GM19467 (cell line): ENCODE measurements around the gene ANGPTL2.

Experiments used
- ATAC-seq: cut with Tn5 transposase; IDR thresholded peaks from one replicate; pipeline ENCODE4 v1.9.1; 2021; ENCODE audit warnings: mild to moderate bottlenecking, moderate library complexity; ENCODE audit not compliant: unreplicated experiment

ANGPTL2 gene

DNA sequence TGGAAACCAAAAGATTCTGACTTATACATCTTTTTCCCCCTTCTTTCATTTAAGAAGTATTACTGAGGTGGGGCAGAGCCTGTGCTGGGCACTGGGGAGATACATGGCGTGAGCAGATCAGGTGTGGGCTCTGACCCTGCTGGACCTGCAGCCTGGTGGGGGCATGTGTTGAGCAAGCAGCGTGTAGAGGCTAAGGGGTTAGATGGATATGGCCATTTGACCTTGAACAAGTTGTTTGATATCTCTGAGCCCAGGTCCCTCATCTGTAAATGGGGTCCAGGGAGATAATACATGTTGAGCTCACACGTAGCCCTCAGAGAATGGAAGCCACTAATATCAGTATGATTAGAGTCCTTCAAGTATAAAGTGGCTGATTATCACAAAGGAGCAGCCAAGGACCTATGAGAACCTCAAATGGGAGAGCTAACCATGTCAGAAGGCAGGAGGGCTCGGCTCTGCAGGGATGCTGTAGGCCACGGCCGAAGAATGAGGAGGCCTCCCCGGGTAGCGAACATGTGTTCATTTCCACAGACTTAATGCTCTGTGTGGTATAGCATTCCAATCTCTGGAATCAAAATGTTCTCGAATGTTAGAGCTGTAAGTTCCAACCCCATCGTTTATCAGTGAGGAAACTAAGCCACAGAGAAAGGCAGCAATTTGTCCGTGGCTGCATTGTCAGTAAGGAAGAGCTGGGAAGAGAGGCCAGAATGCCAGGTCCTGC is 15.4 kb upstream of the ANGPTL2 start:
- no peak for ATAC-seq

DNA sequence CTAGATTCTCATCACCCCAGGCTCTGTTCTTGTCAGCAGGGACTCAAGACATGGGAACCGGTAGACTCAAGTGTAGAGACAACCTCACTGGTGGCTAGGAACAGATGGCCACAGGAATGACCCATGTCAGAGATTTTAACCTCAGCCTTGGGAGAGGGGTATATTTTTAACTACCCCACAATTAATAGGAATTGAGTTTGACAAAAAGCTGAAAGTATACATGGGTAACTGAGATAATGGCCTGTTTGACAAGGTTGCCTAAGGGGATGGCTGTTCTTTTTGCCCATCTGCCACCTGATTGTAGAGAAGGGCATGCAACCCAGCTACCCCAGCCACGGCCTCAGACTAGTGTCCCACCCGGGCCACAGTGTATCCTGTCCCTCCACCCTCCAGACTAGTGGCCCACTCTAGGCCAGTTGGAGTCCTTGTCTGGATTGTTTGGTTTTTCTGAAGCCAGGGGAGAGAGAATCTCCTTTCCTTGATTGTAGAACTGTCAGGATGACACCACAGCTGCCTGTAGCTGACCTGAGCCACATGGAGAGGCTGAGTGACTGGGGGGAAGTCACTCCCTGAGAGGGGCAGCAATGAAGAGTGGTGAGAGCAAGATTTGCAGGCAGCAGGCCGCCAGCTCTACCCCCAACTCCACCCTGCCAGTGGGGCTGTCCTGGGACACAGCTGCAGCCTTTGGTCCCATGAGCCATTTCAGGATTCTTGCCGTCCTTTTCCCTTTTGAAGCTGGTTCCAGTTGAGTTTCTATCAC is 14.6 kb upstream of the ANGPTL2 start:
- no peak for ATAC-seq

DNA sequence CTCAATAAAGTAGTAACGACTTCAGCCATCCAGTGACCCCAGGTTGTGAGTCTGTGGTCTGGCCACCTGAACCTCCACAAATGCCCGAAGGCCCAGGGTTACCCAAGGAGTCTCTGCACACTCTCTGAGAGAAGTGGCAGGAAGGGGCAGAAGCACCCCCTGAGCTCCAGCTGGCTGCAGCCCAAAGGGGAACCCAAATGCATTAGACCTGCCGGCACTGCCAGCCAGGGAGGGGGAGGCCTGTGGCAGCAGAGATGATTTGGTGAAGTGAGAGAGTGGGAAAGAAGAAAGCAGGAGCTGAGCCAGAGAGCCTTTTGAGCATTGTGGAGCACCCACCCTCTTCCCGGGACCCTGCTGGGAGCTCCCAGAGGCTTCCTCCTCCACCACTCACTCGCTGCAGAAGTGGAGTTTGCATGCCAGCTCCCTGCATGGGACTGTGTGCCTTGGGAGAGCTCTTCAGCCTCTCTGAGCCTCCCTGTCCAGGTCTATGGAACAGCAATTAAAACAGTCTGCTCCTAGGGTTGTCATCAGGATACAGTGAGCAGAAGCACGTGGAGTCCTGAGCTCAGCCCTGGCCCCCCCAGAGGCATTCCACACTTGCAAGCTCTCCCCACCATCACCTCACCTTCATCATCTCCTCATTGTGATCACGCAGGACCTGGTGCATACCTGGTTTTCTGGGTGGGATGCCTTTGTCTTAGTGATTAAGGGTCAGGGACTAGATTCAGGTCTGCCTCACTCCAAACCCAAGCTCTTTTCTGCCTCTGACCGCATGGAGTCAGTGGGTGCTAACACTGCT is 13.8 kb upstream of the ANGPTL2 start:
- ATAC-seq: no peak

DNA sequence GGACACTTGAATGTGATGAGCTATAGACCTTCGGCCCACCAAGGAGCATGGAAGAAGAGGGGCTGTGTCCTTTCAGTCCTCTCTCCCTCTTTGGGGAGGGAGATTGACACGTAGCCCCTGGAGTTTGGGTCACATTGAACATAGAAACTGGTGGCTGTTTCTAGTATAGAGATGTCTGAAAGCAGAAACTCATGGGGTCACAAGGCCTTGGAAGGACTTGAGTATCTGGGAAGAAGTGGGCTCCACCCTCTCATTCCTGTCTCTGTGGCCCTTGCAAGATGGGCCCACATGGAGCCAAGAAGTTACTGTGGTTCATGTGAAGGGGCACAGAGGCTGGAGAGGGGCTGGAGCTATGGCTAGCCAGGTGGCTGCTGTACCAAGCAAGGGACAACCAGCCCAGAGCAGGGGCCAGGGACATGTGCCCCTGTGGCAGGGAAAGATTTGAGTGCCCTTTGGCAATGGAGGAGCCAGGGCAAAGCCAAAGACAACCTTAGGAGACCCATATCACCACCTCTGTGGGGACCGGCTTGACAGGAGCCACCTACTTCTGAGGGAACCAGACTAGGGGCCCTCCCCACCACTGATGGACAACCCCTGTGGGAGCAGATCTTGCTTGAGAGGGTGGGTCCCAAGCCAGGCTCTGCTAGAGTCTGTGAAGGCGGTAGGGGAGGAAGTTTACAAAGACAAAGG is 12.8 kb upstream of the ANGPTL2 start:
- no peak for ATAC-seq

DNA sequence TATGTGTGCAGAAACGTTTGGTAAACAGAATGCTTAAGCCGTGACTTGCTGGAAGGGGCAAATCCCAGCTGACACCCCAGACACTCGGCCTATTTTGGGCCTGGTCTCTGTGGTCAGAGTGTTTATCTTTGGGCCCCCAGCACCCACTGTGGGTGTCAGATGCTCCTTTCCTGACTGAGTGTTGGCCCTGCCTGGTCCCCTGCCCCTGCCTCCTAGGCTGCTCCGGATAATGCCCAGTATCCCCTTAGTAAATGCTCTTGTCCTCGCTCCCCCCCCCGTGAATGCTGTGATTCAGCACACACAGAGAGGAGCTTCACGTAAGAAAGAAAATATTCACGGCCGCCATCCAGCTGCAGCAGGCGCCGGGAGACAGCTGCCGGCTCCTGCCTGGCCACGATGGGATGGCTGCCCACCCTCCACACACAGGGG is 11.3 kb upstream of the ANGPTL2 start:
- no peak for ATAC-seq

DNA sequence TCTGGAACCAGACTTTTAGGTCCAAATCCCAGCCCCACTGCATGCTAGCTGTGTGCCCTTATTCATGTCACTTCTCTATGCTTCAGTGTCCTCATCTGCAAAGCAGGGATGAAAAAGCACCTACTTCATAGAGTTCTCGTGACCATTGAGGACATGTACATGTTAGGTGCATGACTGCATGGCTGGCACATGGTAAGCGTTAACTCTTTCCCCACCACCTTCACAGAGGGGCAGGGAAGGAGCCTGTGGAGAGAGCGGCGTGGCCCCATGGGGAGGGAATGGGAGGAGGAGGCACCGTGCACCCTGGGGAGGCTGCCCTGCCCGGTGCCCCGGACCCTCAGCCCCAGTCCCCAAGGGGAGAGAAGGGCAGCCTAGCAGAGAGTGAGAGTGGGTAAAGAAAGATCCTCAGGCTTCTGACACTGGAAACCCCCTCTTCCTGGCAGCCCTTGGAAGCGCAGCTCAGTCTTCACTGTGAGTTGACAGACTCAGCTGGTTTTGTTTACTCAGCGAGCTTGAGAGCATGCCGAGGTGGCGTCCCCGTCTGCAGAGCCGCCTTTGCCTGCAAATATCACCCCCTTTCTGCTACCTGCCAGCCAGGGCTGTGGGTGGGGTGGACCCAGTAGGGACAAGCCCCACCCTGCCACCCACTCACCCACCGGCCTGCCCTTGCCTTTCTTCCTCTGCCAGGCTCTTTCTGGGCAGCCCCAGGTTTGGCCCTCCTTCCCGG is 10.6 kb upstream of the ANGPTL2 start:
- no peak for ATAC-seq

DNA sequence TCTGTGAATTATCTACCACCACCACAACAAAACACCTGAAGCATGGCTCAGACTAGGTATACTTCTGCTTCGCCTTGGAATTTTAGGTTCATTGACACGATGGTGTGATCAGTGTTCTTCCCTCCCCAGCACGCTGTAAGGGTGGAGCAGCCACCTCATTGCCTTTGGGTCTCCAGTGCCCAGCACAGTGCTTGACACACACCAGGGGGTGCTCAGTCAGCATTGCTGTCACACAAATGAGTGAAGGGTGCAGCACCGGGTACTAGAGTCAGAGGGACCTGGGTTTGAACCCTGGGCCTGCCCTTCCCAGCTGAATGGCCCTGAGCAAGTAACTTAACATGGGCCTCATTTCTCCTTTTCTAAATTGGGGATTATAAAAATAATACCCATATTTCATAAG is 9.9 kb upstream of the ANGPTL2 start:
- no peak for ATAC-seq

DNA sequence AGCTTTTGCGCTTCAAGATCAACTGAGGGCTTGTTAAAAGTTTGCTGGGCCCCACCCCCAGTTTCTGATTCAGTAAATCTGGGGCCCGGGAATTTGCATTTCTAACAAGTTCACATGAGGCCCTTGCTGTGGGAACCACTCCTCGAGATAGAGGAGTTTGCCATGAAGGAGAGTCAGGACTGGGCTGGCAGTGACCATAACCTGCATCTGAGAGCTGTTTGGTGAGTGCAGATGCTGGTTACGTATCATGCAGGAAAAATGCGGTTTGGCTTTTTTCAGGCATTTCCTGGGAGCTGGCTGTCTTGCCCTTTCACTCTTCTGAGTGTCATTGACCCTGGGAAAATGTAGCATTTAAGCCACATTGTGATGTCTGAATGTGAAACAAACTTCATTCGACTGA is 9.4 kb upstream of the ANGPTL2 start:
- ATAC-seq: no peak

DNA sequence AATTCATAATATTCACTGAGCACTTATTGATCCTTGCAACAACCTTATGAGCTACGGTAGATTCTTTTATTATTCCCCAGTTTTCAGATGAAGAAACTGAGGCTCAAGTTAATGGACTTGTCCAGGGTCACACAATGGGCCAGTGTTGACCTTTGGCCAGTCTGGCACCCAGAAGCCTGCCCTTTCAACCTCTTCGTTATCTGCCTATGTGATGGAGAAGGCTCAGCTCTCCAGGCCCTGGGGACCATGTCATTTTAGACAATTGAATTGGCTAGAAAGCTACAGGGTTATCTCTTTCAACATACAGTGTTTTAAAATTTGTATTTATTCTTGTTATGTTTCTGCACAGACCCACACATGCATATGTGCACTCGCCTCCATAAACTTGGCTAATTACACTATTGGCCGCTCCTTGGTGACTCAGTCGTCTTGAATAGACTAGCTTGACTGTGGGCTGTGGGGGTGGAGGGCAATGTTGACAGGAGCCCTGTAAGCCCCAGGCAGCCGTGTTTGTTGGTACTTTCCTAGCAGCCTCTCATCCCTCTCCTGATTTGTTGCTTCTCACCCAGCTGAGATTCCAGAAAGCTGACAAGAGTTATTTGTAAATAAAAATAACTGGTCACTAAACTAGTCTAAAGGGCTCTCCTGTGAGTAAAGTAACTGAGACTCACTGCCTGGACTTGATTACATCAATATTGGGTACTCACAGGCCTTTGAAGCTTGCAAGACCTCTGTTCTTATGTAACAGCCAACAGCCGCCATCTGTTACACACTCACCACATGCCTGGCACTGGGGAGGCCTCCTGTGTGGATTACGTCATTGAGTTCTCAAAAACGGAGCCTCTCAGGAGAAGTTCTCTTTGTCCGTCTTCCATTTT is 8.5 kb upstream of the ANGPTL2 start:
- ATAC-seq: no peak

DNA sequence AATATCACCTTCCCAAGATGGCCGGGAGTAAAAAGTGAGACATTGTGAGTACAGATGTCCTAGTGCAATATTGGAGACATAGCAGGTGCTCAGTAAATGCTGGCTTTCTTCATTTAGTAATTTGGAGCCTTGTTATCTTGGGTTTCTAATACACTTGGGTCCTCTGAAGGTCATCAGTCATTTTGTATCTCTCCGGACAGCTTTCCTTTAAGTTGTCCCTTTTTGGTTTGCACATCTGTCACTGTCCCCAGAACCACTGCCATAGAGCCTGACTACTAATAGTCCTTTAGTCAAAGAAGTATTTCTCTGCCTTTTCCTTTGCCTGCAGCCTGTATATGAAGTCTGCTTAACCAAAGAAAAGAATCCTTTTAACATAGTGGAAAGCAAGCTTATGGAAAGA is 7.8 kb upstream of the ANGPTL2 start:
- no peak for ATAC-seq

DNA sequence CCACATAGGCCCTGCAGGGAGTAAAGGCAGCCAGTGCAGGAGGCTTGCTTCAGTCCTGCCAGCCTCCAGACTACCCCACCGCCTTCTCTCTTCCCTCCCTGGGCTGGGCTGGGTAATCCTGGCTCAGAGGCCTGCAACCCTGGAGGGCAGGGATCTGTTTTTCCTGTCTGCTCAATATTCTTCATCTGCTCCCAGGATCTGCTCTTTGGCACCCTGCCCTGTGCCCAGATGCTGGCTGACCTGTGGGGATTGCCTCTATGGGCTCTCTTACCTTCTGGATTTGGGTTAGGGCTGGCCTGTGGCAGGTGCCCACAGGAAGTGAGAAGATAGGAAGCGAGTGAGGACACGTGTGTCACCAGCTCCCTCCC is 7.3 kb upstream of the ANGPTL2 start:
- ATAC-seq: no peak

DNA sequence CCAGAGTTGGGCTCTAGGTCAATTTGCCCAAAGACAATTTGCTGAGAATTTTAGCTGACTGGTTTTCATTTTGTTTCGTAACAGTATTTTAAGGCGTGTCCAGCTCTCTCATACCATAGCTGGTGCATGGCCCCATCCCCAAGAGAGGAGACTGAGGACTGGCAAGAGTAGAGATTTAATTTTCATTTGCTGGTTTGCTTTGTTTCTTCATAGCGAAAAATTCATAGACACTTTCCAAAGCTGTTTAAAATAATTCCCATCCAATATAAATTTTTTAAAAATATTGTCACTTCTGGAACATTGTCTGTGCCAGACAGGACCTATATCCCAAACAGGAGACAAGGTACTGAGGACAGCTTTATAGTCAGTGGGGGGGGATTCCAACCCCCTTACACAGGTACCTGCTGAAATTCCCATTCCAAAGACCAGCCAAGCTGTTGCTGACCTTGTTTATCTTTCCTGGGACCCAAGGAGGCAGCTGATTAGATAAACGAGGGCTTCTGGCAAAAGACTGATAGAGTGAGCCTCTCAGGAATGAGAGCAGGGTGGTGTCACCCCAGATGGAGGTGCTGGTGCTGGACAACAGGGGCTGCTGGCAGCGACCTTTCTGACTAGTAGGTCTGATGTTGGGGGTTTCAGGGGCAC is 6.8 kb upstream of the ANGPTL2 start:
- ATAC-seq: no peak

DNA sequence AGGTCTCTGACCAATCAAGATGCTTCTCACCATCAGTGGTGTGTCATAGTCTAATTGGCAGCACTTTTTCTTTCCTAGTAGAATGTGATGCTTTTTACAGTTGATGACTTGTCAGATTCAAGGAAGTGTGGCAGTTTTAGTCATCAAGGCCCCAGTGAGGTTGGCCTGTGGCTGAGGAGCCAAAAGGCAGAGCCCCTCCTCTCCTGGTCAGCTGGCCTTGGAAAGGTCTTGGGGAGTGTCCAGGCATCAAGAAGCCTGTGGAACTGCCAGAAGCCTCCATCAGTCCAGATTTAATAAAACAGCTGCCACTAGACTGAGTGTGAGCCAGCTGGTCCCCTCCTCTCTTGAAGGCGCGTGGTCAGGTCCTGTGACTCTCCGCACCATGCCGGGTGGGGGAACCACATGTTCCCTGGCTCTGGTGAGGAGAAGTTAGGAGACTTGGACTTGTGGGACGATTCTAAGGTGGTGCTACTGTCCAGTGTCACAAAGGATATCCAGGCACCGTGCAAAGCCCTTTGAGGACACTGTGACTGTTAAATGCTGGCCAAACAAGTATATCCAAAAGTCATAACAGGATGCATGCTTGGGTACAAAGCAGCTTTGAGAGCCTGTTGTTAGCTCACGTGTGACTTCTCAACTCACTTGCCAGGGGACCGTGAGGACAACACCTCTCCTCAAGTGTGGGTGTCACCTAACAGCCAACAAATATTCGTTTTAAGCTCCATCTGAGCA is 6.1 kb upstream of the ANGPTL2 start:
- ATAC-seq: no peak

DNA sequence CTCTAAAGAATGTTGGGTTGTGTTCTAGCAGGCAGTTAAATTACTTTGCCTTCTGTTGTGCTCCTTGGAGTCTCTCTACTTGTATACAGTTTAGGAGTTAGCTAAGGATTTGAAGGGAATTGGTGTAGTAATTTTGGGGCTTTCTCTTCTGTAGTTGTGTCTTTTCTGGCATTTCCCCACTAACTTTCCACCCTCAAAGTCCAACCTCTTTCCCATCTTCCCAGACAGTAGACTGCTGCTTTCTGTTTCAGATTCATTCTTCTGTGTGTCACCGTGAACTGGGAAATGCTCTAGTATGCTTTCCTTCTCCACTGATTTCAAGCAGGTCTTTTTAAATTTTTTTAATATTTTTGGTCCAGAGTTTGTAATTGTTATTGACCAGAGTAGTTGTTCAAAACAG is 4.5 kb upstream of the ANGPTL2 start:
- no peak for ATAC-seq

DNA sequence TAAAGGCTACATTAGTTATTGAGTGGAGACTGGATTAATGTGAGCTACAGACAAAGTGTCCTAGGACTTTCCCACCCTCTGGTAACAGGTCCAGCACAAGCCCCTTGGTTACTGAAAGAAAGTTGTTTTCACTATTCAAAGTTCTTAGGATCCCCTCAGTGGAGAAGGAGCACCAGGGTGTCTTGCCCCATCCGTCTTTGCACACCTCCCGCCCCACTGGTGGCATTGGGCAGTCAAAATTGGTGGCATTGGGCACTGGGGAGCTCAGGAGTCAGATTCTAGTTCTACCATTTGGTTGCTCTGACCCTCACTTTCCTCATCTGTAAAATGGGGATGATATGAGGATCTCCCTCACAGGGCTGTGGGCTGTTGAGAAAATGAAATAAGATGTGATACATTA is 2.4 kb upstream of the ANGPTL2 start:
- ATAC-seq: no peak

DNA sequence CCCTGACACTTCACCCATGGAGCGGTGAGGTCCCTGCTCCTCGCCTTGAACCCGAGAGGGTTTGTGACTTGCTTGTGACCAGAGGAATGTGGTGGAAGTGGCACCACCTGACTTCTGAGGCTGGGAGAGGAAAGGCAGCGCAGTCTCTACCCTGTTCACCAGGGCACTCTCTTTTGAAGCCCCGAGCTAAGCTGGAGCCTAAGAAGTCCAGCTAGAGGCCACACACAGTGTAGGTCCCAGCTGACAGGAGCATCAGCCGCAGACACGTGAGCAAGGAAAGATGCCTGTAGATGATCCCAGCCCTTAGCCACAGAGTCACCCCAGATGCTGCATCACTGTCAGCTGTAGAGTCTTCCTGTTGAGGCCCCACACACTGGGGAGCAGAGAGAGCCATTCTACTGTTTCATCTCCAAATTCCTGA is 1.7 kb upstream of the ANGPTL2 start:
- ATAC-seq: no peak

DNA sequence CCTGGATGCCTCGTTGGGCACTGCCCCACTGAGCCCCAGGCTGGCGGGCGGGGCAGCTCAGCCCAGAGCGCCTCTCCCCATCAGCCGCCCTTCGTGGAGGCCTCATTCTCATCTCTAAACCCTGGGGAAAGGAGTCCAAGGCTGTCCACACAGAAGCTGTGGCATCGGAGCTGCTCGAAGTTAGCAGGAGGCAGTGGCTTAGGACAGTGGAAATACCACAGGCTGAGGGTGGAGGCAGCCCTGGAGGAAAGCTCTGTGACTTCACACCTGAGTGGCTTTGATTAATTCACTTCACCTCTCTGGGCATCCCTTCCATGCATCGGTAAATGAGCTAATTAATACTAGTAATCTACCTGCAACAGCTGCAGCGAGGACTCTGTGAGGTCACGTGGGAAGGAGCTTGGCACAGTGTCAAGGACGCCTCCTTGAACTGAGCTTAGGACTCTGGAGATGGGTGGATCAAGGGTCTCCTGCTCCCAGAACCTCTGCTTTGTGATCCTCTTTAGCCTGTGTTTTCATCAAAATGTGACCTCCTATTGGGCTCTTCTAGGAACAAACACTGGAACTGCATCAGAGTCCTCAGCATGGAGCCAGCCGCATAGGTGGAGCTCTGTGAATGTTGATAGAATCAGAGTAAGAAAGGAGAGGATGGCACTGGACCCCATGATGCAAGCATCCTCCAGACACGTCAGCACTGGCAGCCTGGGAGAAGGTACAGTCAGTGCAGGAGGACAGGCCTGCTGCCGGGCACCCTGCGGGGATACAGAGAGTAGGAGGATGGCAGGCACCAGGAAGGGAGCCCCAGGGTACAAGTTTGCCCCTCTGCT is 842 bp upstream of the ANGPTL2 start:
- no peak for ATAC-seq
